ENCODE measurements around the gene GCSAM. TPM values are rescaled to one million over a fixed set of nuclear protein-coding genes. Genes with fewer than 3 reads are reported as not detected.

Gene GCSAM
- total RNA-seq, 2 experiments from 2014 or later, result 6.5 to 6.8 TPM

DNA sequence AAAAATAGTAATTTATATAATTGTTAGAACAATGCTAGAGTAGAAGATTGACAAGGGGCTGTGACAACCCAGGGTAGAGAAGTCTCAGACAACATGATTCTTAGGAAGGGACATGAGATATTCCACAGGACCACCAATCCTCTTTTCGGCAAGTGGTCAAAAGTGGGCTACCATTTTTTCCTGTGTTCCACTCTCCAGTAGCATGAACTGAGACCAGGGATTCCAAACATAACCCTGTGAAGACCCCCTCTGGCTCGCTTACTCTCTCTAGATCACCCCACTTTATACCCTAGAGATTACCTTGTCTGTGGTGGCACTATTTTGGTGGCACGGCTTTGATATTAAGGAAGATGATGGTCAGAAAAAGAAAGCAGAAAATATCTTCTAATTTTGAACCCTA lies 960 bp downstream of the GCSAM start:
- CTCF ChIA-PET, result interaction anchor here (1.6 kb wide), 1 partner anchor 20 kb away, joined by 5 read pairs; no protein-coding TSS in a partner anchor
- Mint-ChIP-seq H3K4me1 (ENCODE audit: low read depth) (peaks cover 95% of the 10 kb centered on the region), H3K36me3 (ENCODE audit: low read depth) (peaks cover 5% of the 10 kb centered on the region), H3K4me3 (peak overlapping the region; percentile 89), H3K27ac (peak overlapping the region; percentile 88), H3K27me3 (no peaks in the 10 kb centered on the region), H3K9me3 (no peaks in the 10 kb centered on the region)
- H3K27me3 ChIP-seq (ENCODE audit: control insufficient read depth in 1 of 2, insufficient read depth in 2 of 2, low read length in 2 of 2), result no peaks in the 10 kb centered on the region
- intact Hi-C loops (cut with DNase I, micrococcal nuclease), result loop anchor here in 1 of 2 experiments (10.0 kb wide), 1 partner anchor 173 kb away; no protein-coding TSS in a partner anchor
- H3K36me3 ChIP-seq (ENCODE audit: insufficient read depth, low read length), result peaks cover 5% of the 10 kb centered on the region
- H3K9me3 ChIP-seq (ENCODE audit: control insufficient read depth in 1 of 2, insufficient read depth in 1 of 2, low read length in 2 of 2), result no peaks in the 10 kb centered on the region
- TF ChIP-seq, protein P1, sequence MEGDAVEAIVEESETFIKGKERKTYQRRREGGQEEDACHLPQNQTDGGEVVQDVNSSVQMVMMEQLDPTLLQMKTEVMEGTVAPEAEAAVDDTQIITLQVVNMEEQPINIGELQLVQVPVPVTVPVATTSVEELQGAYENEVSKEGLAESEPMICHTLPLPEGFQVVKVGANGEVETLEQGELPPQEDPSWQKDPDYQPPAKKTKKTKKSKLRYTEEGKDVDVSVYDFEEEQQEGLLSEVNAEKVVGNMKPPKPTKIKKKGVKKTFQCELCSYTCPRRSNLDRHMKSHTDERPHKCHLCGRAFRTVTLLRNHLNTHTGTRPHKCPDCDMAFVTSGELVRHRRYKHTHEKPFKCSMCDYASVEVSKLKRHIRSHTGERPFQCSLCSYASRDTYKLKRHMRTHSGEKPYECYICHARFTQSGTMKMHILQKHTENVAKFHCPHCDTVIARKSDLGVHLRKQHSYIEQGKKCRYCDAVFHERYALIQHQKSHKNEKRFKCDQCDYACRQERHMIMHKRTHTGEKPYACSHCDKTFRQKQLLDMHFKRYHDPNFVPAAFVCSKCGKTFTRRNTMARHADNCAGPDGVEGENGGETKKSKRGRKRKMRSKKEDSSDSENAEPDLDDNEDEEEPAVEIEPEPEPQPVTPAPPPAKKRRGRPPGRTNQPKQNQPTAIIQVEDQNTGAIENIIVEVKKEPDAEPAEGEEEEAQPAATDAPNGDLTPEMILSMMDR (IDR thresholded peaks at IDR 0.05), result no peak
- peaks cover 78% of the 10 kb centered on the region for H3K4me1 ChIP-seq (ENCODE audit: insufficient read depth, low read length)
- H3K4me3 ChIP-seq (ENCODE audit: low read length), result peak overlapping the region; percentile 60
- peak overlapping the region; percentile 77 to 78 for H3K27ac ChIP-seq (ENCODE audit: low read depth in 1 of 2, low read length in 2 of 2)
- DNase-seq (no peak), ATAC-seq (ENCODE audit: poor library complexity) (no peak)
- POLR2A ChIA-PET, result interaction anchor here (1.5 to 1.7 kb wide), 2 partner anchors 201 to 430 kb away, joined by 5 to 9 read pairs; partner anchors contain the start of genes ATG3, CD200 and SLC35A5

DNA sequence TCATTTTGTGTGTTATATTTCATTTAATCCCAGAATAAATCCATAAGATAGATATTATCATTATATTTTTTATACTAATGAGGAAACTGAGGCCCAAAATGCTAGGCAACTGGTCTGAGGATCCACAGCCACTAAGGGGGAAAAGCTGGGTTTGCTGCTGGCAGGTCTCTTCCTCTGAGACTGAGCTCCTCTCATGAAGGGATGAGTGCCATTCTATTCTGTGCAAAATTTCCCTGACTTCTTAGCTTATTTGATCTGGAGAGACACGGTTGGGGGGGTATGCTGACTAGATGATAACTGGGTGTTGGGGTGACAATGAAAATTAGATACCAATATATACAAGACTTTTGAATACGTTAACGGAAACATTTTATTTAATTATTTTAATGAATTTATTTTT lies 1.9 kb downstream of the GCSAM start:
- ChIA-PET CTCF (interaction anchor here (1.6 kb wide), 1 partner anchor 19 kb away, joined by 5 read pairs; no protein-coding TSS in a partner anchor), POLR2A (interaction anchor here (1.1 kb wide), 1 partner anchor 153 kb away, joined by 4 read pairs; the partner anchor contains the start of gene ABHD10)
- peak overlapping the region; percentile 88 for H3K27ac Mint-ChIP-seq
- Histone ChIP-seq H3K9me3 (ENCODE audit: control insufficient read depth in 1 of 2, insufficient read depth in 1 of 2, low read length in 2 of 2) (no peaks in the 10 kb centered on the region), H3K4me3 (ENCODE audit: low read length) (peak overlapping the region; percentile 60), H3K27ac (ENCODE audit: low read depth in 1 of 2, low read length in 2 of 2) (peak overlapping the region; percentile 41 to 92), H3K27me3 (ENCODE audit: control insufficient read depth in 1 of 2, insufficient read depth in 2 of 2, low read length in 2 of 2) (no peaks in the 10 kb centered on the region), H3K4me1 (ENCODE audit: insufficient read depth, low read length) (peaks cover 80% of the 10 kb centered on the region), H3K36me3 (ENCODE audit: insufficient read depth, low read length) (peaks cover 5% of the 10 kb centered on the region)
- peaks cover 95% of the 10 kb centered on the region for H3K4me1 Mint-ChIP-seq (ENCODE audit: low read depth)
- H3K27me3 Mint-ChIP-seq, result no peaks in the 10 kb centered on the region
- TF ChIP-seq, protein P1 (IDR thresholded peaks at IDR 0.05), result no peak
- H3K4me3 Mint-ChIP-seq, result peak overlapping the region; percentile 52
- ATAC-seq (ENCODE audit: poor library complexity) (no peak), DNase-seq (no peak)
- no peaks in the 10 kb centered on the region for H3K9me3 Mint-ChIP-seq
- H3K36me3 Mint-ChIP-seq (ENCODE audit: low read depth), result peaks cover 13% of the 10 kb centered on the region
- intact Hi-C loops (cut with DNase I, micrococcal nuclease), result loop anchor here in 1 of 2 experiments (10.0 kb wide), 1 partner anchor 174 kb away; no protein-coding TSS in a partner anchor

DNA sequence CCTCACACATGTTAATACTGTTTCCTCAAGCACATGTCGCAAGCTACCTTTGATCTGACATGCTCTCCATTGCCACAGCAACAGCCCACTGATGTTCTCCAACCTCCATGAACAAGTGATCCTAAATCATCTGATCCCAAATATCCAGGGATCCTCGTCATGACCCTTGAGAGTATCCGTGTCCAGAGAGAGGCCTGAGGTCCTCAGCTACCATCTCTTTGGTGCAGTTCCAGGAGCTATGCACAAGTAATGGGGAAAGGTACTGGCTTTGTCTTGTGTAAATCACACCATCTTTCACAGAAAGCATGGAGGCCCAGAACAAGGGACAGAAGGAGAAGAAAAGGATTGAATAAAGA lies 2.4 kb downstream of the GCSAM start:
- Histone ChIP-seq H3K27me3 (ENCODE audit: control insufficient read depth in 1 of 2, insufficient read depth in 2 of 2, low read length in 2 of 2) (no peaks in the 10 kb centered on the region), H3K36me3 (ENCODE audit: insufficient read depth, low read length) (peaks cover 10% of the 10 kb centered on the region), H3K9me3 (ENCODE audit: control insufficient read depth in 1 of 2, insufficient read depth in 1 of 2, low read length in 2 of 2) (no peaks in the 10 kb centered on the region), H3K4me3 (ENCODE audit: low read length) (peak overlapping the region; percentile 60), H3K27ac (ENCODE audit: low read depth in 1 of 2, low read length in 2 of 2) (peak overlapping the region; percentile 41 to 92), H3K4me1 (ENCODE audit: insufficient read depth, low read length) (peaks cover 85% of the 10 kb centered on the region)
- DNase-seq (no peak), ATAC-seq (ENCODE audit: poor library complexity) (no peak)
- H3K9me3 Mint-ChIP-seq, result no peaks in the 10 kb centered on the region
- no peaks in the 10 kb centered on the region for H3K27me3 Mint-ChIP-seq
- ChIA-PET POLR2A (interaction anchor here (1.1 to 1.7 kb wide), 2 partner anchors 58 to 152 kb away, joined by 4 to 6 read pairs; partner anchors contain the start of gene ABHD10), CTCF (no interaction called here)
- TF ChIP-seq, protein P1 (IDR thresholded peaks at IDR 0.05), result no peak
- peak overlapping the region; percentile 52 for H3K4me3 Mint-ChIP-seq
- H3K27ac Mint-ChIP-seq, result peak overlapping the region; percentile 88
- H3K36me3 Mint-ChIP-seq (ENCODE audit: low read depth), result peaks cover 18% of the 10 kb centered on the region
- intact Hi-C loops (cut with DNase I, micrococcal nuclease), result loop anchor here in 1 of 2 experiments (10.0 kb wide), 1 partner anchor 174 kb away; no protein-coding TSS in a partner anchor
- H3K4me1 Mint-ChIP-seq (ENCODE audit: low read depth), result peaks cover 95% of the 10 kb centered on the region

Measured in CD4-positive, alpha-beta T cell (primary cell).